Measurements from ENCODE around the gene WDR33.

DNA sequence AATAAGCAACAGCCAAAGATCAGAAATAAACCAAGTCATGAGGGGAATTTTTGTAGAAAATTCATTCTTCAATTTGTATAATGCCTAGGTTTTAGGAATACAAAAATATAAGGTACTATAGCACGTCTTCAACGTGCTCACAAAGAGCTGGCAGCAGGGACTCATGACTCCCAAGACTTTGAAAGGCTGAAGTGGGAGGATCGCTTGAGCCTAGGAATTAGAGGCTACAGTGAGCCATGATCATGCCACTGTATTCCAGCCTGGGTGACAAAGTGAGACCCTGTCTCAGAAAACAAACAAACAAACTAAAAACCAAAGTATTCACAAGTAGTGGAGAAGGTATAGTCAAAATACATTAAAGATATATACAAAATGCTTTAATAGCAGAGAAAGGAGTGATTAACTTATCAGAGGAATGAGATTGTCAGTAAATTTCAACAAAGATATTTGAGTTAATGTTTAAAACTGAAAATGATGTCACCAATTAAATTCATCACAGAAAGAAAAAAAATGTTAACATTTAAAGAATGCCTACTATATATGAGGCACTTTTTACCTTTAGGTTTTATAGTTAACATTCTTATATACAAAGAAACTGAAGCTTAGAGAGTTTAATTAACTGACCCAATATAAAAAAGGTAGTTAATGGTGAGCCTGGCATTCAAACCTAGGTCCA, 3.2 kb downstream of the WDR33 start:
- TF ChIP-seq POLR2A (IDR thresholded peaks at IDR 0.05): no peak
- TF ChIP-seq, protein P1, sequence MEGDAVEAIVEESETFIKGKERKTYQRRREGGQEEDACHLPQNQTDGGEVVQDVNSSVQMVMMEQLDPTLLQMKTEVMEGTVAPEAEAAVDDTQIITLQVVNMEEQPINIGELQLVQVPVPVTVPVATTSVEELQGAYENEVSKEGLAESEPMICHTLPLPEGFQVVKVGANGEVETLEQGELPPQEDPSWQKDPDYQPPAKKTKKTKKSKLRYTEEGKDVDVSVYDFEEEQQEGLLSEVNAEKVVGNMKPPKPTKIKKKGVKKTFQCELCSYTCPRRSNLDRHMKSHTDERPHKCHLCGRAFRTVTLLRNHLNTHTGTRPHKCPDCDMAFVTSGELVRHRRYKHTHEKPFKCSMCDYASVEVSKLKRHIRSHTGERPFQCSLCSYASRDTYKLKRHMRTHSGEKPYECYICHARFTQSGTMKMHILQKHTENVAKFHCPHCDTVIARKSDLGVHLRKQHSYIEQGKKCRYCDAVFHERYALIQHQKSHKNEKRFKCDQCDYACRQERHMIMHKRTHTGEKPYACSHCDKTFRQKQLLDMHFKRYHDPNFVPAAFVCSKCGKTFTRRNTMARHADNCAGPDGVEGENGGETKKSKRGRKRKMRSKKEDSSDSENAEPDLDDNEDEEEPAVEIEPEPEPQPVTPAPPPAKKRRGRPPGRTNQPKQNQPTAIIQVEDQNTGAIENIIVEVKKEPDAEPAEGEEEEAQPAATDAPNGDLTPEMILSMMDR (IDR thresholded peaks at IDR 0.05): no peak

Measured in tibial nerve (tissue), 3 donors.